ENCODE measurements around the gene SAMD4A. TPM values are rescaled to one million over a fixed set of nuclear protein-coding genes. Genes with fewer than 3 reads are reported as not detected.

The SAMD4A gene
- total and polyA plus RNA-seq, 2 of the 4 experiments (the other 2 are of a cell fraction): 22.9 to 38.2 TPM

DNA sequence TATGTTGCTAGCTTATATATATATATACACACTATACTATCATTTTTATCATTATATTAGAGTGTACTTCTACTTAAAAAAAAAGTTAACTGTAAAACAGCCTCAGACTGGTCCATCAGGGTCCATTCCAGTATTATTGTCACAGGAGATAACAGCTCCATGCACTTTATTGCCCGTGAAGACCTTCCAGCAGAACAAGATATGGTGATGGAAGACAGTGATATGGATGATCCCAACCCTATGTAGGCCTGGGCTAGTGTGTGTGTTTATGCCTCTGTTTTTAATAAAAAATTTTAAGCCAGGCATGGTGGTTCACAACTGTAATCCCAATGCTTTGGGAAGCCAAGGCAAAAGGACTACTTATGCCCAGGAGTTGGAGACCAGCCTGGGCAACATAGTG is 249.5 kb downstream of the SAMD4A start:
- no peaks in the 10 kb centered on the region for H3K79me1 ChIP-seq (ENCODE audit: low read depth in 1 of 2, low read length in 2 of 2)
- no peak overlapping the region for H3K4me3 ChIP-seq (ENCODE audit: insufficient read depth, low read depth, low read length)
- H3K18ac ChIP-seq (ENCODE audit: low read depth, low read length): no peak overlapping the region
- CTCF ChIA-PET: interaction anchor here (0.6 to 1.7 kb wide), 3 partner anchors 12 to 20 kb away, joined by 3 to 5 read pairs (median 3); no protein-coding TSS in a partner anchor
- no peak overlapping the region for H3K9ac ChIP-seq (ENCODE audit: low read depth, low read length)
- H3K4ac ChIP-seq (ENCODE audit: low read depth, low read length): no peak overlapping the region
- H3K9me3 ChIP-seq (ENCODE audit: control insufficient read depth, insufficient read depth, low read length): no peaks in the 10 kb centered on the region
- H3K4me1 ChIP-seq (ENCODE audit: control insufficient read depth, insufficient read depth, low read length): no peaks in the 10 kb centered on the region; the same call in 1 of the 2 replicates
- H4K5ac ChIP-seq (ENCODE audit: low read depth, low read length): no peak overlapping the region
- no peak overlapping the region for H2AK9ac ChIP-seq (replicated peaks; ENCODE audit: low read depth, low read length, poor library complexity)
- H4K8ac ChIP-seq (ENCODE audit: low read depth in 2 of 2, low read length in 2 of 2): no peak overlapping the region
- no peak overlapping the region for H3K4me2 ChIP-seq (ENCODE audit: low read depth, low read length)
- H2BK15ac ChIP-seq (ENCODE audit: low read depth, low read length): no peak overlapping the region
- H3K36me3 ChIP-seq (ENCODE audit: control insufficient read depth, insufficient read depth, low read length): no peaks in the 10 kb centered on the region
- in situ Hi-C loops (cut with MboI; ENCODE audit: low sequenced_read_pairs) (no loop called here), intact Hi-C loops (cut with micrococcal nuclease) (no loop called here), dilution Hi-C loops (cut with HindIII; ENCODE audit: low sequenced_read_pairs, unreplicated experiment) (no loop called here)
- no peaks in the 10 kb centered on the region for H4K20me1 ChIP-seq (ENCODE audit: insufficient read depth, low read length)
- no peak for ATAC-seq (ENCODE audit: low read depth)
- H4K91ac ChIP-seq (ENCODE audit: insufficient read depth, low read depth, low read length): no peak overlapping the region
- H2AFZ ChIP-seq (replicated peaks; ENCODE audit: low read length, poor library complexity): no peak overlapping the region
- no peak overlapping the region for H2AK5ac ChIP-seq (ENCODE audit: low read depth, low read length)
- no peak overlapping the region for H3K23ac ChIP-seq (ENCODE audit: low read depth, low read length)
- no peak overlapping the region for H3K27ac ChIP-seq (ENCODE audit: insufficient read depth, low read length)
- TF ChIP-seq POLR2A (IDR thresholded peaks at IDR 0.05; ENCODE audit: low read depth, low read length) (no peak), NFE2L2 (IDR thresholded peaks at IDR 0.05; ENCODE audit: low read depth, low read length) (no peak), RAD21 (IDR thresholded peaks at IDR 0.05; ENCODE audit: low read length) (no peak), RCOR1 (IDR thresholded peaks at IDR 0.05; ENCODE audit: insufficient replicate concordance, low read length) (no peak), BHLHE40 (IDR thresholded peaks at IDR 0.05; ENCODE audit: low read depth, low read length) (no peak), RFX5 (IDR thresholded peaks at IDR 0.05; ENCODE audit: low read depth, low read length) (no peak), MAFK (IDR thresholded peaks at IDR 0.05; ENCODE audit: low read depth, low read length) (no peak), SMC3 (IDR thresholded peaks at IDR 0.05; ENCODE audit: low read depth, low read length) (no peak), CEBPB (IDR thresholded peaks at IDR 0.05; ENCODE audit: low read depth, low read length) (no peak), MAZ (IDR thresholded peaks at IDR 0.05; ENCODE audit: borderline replicate concordance, low read depth, low read length) (no peak), CHD1 (IDR thresholded peaks at IDR 0.05; ENCODE audit: low read depth, low read length) (no peak), MXI1 (IDR thresholded peaks at IDR 0.05; ENCODE audit: borderline replicate concordance, low read depth, low read length) (no peak)
- TF ChIP-seq, protein P1, sequence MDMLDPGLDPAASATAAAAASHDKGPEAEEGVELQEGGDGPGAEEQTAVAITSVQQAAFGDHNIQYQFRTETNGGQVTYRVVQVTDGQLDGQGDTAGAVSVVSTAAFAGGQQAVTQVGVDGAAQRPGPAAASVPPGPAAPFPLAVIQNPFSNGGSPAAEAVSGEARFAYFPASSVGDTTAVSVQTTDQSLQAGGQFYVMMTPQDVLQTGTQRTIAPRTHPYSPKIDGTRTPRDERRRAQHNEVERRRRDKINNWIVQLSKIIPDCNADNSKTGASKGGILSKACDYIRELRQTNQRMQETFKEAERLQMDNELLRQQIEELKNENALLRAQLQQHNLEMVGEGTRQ (IDR thresholded peaks at IDR 0.05; ENCODE audit: low read depth, low read length): no peak
- TF ChIP-seq, protein P2, sequence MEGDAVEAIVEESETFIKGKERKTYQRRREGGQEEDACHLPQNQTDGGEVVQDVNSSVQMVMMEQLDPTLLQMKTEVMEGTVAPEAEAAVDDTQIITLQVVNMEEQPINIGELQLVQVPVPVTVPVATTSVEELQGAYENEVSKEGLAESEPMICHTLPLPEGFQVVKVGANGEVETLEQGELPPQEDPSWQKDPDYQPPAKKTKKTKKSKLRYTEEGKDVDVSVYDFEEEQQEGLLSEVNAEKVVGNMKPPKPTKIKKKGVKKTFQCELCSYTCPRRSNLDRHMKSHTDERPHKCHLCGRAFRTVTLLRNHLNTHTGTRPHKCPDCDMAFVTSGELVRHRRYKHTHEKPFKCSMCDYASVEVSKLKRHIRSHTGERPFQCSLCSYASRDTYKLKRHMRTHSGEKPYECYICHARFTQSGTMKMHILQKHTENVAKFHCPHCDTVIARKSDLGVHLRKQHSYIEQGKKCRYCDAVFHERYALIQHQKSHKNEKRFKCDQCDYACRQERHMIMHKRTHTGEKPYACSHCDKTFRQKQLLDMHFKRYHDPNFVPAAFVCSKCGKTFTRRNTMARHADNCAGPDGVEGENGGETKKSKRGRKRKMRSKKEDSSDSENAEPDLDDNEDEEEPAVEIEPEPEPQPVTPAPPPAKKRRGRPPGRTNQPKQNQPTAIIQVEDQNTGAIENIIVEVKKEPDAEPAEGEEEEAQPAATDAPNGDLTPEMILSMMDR (conservative IDR thresholded peaks at IDR 0.05; ENCODE audit: low read depth, low read length): no peak
- TF ChIP-seq, protein P3, sequence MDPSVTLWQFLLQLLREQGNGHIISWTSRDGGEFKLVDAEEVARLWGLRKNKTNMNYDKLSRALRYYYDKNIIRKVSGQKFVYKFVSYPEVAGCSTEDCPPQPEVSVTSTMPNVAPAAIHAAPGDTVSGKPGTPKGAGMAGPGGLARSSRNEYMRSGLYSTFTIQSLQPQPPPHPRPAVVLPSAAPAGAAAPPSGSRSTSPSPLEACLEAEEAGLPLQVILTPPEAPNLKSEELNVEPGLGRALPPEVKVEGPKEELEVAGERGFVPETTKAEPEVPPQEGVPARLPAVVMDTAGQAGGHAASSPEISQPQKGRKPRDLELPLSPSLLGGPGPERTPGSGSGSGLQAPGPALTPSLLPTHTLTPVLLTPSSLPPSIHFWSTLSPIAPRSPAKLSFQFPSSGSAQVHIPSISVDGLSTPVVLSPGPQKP (IDR thresholded peaks at IDR 0.05; ENCODE audit: borderline replicate concordance, low read depth, low read length): no peak
- no peak for DNase-seq
- H3K56ac ChIP-seq (ENCODE audit: extremely low read depth, insufficient read depth, low read length): no peak overlapping the region
- BruUV-seq (replicated peaks): no TSS peak
- no peak overlapping the region for H3K14ac ChIP-seq (replicated peaks; ENCODE audit: low read depth, low read length)
- WGBS, 2 experiments (ENCODE audit: extremely low coverage in 2 of 2, insufficient read length in 1 of 2): no CpG with 5 or more reads among the region's 1 CpG
- no peak overlapping the region for H2BK5ac ChIP-seq (ENCODE audit: low read depth, low read length, poor library complexity, severe bottlenecking)
- no peak overlapping the region for H2BK120ac ChIP-seq (ENCODE audit: low read depth, low read length)
- peaks cover 31% of the 10 kb centered on the region for H3K27me3 ChIP-seq (ENCODE audit: control insufficient read depth, insufficient read depth, low read length)
- no peaks in the 10 kb centered on the region for H3K9me1 ChIP-seq (ENCODE audit: insufficient read depth, low read length)
- H2BK20ac ChIP-seq (ENCODE audit: low read depth, low read length): no peak overlapping the region
- POLR2A ChIA-PET (ENCODE audit: unreplicated experiment): no interaction called here
